Measurements from ENCODE around the gene NDNF. TPM values are rescaled to one million over a fixed set of nuclear protein-coding genes. Genes with fewer than 3 reads are reported as not detected.

NDNF gene
- polyA plus RNA-seq, 1 of the 3 experiments (the other 2 are of a cell fraction) = not detected

DNA sequence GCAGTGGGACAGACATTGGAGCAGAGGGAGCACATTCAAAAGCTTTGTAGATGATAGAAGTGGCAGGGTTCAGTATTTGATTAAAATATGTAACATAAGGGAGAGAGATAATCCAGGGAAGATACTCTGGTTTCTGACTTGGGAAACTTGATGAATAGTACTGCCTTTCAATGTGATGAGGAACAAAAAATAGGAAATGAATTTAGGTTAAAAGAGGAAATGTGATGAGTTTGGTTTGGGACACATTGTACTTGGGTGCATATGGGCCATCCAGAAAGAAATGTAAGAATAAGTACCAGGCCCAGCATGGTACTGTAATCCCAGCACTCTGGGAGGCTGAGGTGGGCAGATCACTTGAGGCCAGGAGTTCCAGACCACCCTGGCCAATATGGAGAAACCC is 20.9 kb upstream of the NDNF start:
- no peaks in the 10 kb centered on the region for H3K27me3 ChIP-seq (ENCODE audit: insufficient read depth)
- no peaks in the 10 kb centered on the region for H3K79me2 ChIP-seq (ENCODE audit: insufficient read depth)
- H3K4me3 ChIP-seq (ENCODE audit: low read depth in 2 of 2, low read length in 1 of 2) = no peak overlapping the region
- H3K27ac ChIP-seq (ENCODE audit: low read depth in 2 of 2, low read length in 1 of 2) = no peak overlapping the region
- H3K9me3 ChIP-seq = no peaks in the 10 kb centered on the region
- POLR2A ChIA-PET = no interaction called here
- no peak overlapping the region for H3K4me2 ChIP-seq
- H3F3A ChIP-seq (replicated peaks; ENCODE audit: insufficient read depth) = no peaks in the 10 kb centered on the region
- DNase-seq = no peak
- TF ChIP-seq RCOR1 (IDR thresholded peaks at IDR 0.05; ENCODE audit: low read length) = no peak
- TF ChIP-seq, protein P1, sequence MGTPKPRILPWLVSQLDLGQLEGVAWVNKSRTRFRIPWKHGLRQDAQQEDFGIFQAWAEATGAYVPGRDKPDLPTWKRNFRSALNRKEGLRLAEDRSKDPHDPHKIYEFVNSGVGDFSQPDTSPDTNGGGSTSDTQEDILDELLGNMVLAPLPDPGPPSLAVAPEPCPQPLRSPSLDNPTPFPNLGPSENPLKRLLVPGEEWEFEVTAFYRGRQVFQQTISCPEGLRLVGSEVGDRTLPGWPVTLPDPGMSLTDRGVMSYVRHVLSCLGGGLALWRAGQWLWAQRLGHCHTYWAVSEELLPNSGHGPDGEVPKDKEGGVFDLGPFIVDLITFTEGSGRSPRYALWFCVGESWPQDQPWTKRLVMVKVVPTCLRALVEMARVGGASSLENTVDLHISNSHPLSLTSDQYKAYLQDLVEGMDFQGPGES (IDR thresholded peaks at IDR 0.05; ENCODE audit: low read depth, low read length) = no peak
- TF ChIP-seq POLR2AphosphoS5 (IDR thresholded peaks at IDR 0.05; ENCODE audit: low read depth, low read length) = no peak
- TF ChIP-seq ELF1 (IDR thresholded peaks at IDR 0.05) = no peak
- TF ChIP-seq FOXJ3 (CRISPR knock-in tag; IDR thresholded peaks at IDR 0.05) = no peak
- no peak for TF ChIP-seq RXRA (IDR thresholded peaks at IDR 0.05; ENCODE audit: borderline replicate concordance, low read depth)
- TF ChIP-seq NRF1 (IDR thresholded peaks at IDR 0.05; ENCODE audit: low read depth, low read length) = no peak
- TF ChIP-seq, protein P2, sequence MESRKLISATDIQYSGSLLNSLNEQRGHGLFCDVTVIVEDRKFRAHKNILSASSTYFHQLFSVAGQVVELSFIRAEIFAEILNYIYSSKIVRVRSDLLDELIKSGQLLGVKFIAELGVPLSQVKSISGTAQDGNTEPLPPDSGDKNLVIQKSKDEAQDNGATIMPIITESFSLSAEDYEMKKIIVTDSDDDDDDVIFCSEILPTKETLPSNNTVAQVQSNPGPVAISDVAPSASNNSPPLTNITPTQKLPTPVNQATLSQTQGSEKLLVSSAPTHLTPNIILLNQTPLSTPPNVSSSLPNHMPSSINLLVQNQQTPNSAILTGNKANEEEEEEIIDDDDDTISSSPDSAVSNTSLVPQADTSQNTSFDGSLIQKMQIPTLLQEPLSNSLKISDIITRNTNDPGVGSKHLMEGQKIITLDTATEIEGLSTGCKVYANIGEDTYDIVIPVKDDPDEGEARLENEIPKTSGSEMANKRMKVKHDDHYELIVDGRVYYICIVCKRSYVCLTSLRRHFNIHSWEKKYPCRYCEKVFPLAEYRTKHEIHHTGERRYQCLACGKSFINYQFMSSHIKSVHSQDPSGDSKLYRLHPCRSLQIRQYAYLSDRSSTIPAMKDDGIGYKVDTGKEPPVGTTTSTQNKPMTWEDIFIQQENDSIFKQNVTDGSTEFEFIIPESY (IDR thresholded peaks at IDR 0.05; ENCODE audit: borderline replicate concordance, low read depth) = no peak
- TF ChIP-seq RAD21 (IDR thresholded peaks at IDR 0.05; ENCODE audit: low read length) = no peak
- no peaks in the 10 kb centered on the region for H3K9me2 ChIP-seq
- no peaks in the 10 kb centered on the region for H3K4me1 ChIP-seq (ENCODE audit: control insufficient read depth in 1 of 2, insufficient read depth in 2 of 2, low read depth in 1 of 2, low read length in 1 of 2)
- H3K36me3 ChIP-seq (replicated peaks in 1 of 2; ENCODE audit: control insufficient read depth in 1 of 2, insufficient read depth in 2 of 2, low read length in 1 of 2) = no peaks in the 10 kb centered on the region
- H2AFZ ChIP-seq (ENCODE audit: low read depth) = no peak overlapping the region
- no peak overlapping the region for H3K9ac ChIP-seq
- CTCF ChIA-PET = no interaction called here
- H4K20me1 ChIP-seq (ENCODE audit: insufficient read depth) = no peaks in the 10 kb centered on the region

DNA sequence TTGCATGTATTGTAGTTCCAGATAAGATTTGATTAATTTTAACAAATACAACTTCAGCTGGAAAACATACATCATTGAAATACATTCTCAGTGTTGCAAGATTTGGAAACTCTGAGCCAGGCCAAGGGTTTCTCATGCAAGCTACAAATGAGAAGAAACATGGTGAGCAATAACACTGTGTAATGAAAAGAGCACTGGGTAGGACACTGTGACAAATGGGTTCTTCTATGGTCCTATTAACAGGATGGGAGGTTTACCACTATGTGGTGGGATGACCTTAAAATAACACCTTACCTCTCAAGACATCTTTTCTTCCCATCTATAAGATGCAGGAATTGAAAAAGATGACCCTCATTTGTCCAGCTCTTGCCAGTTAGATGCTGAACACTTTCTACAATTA is 19.6 kb upstream of the NDNF start:
- no peak overlapping the region for H3K27ac ChIP-seq (ENCODE audit: low read depth in 2 of 2, low read length in 1 of 2)
- no peaks in the 10 kb centered on the region for H3K9me3 ChIP-seq
- H3F3A ChIP-seq (replicated peaks; ENCODE audit: insufficient read depth) = no peaks in the 10 kb centered on the region
- CTCF ChIA-PET = interaction anchor here (1.1 to 1.3 kb wide), 2 partner anchors 936 to 1020 kb away, joined by 3 to 4 read pairs; no protein-coding TSS in a partner anchor
- H3K9ac ChIP-seq = no peak overlapping the region
- no peaks in the 10 kb centered on the region for H3K36me3 ChIP-seq (replicated peaks in 1 of 2; ENCODE audit: control insufficient read depth in 1 of 2, insufficient read depth in 2 of 2, low read length in 1 of 2)
- H2AFZ ChIP-seq (ENCODE audit: low read depth) = no peak overlapping the region
- no peak overlapping the region for H3K4me3 ChIP-seq (ENCODE audit: low read depth in 2 of 2, low read length in 1 of 2)
- no peak overlapping the region for H3K4me2 ChIP-seq
- H3K79me2 ChIP-seq (ENCODE audit: insufficient read depth) = no peaks in the 10 kb centered on the region
- H3K27me3 ChIP-seq (ENCODE audit: insufficient read depth) = no peaks in the 10 kb centered on the region
- POLR2A ChIA-PET = no interaction called here
- no peaks in the 10 kb centered on the region for H4K20me1 ChIP-seq (ENCODE audit: insufficient read depth)
- no peaks in the 10 kb centered on the region for H3K9me2 ChIP-seq
- no peaks in the 10 kb centered on the region for H3K4me1 ChIP-seq (ENCODE audit: control insufficient read depth in 1 of 2, insufficient read depth in 2 of 2, low read depth in 1 of 2, low read length in 1 of 2)
- DNase-seq = no peak
- TF ChIP-seq, protein P3, sequence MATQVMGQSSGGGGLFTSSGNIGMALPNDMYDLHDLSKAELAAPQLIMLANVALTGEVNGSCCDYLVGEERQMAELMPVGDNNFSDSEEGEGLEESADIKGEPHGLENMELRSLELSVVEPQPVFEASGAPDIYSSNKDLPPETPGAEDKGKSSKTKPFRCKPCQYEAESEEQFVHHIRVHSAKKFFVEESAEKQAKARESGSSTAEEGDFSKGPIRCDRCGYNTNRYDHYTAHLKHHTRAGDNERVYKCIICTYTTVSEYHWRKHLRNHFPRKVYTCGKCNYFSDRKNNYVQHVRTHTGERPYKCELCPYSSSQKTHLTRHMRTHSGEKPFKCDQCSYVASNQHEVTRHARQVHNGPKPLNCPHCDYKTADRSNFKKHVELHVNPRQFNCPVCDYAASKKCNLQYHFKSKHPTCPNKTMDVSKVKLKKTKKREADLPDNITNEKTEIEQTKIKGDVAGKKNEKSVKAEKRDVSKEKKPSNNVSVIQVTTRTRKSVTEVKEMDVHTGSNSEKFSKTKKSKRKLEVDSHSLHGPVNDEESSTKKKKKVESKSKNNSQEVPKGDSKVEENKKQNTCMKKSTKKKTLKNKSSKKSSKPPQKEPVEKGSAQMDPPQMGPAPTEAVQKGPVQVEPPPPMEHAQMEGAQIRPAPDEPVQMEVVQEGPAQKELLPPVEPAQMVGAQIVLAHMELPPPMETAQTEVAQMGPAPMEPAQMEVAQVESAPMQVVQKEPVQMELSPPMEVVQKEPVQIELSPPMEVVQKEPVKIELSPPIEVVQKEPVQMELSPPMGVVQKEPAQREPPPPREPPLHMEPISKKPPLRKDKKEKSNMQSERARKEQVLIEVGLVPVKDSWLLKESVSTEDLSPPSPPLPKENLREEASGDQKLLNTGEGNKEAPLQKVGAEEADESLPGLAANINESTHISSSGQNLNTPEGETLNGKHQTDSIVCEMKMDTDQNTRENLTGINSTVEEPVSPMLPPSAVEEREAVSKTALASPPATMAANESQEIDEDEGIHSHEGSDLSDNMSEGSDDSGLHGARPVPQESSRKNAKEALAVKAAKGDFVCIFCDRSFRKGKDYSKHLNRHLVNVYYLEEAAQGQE (IDR thresholded peaks at IDR 0.05; ENCODE audit: low read depth, low read length) = no peak
- TF ChIP-seq YY1 (IDR thresholded peaks at IDR 0.05; ENCODE audit: low read depth) (no peak), NFIC (IDR thresholded peaks at IDR 0.05; ENCODE audit: borderline replicate concordance) (no peak), ELF1 (IDR thresholded peaks at IDR 0.05) (no peak), EP300 (IDR thresholded peaks at IDR 0.05; ENCODE audit: borderline replicate concordance in 1 of 2, low read depth in 1 of 2, low read length in 1 of 2) (no peak), RFX5 (IDR thresholded peaks at IDR 0.05; ENCODE audit: low read length) (no peak), POLR2AphosphoS5 (IDR thresholded peaks at IDR 0.05; ENCODE audit: low read depth, low read length) (no peak), CHD2 (IDR thresholded peaks at IDR 0.05; ENCODE audit: low read length, partially characterized antibody) (no peak), GATA2 (CRISPR knock-in tag; IDR thresholded peaks at IDR 0.05) (no peak), TCF12 (IDR thresholded peaks at IDR 0.05) (no peak), MEF2A (IDR thresholded peaks at IDR 0.05; ENCODE audit: borderline replicate concordance, low read depth) (no peak), MXI1 (IDR thresholded peaks at IDR 0.05; ENCODE audit: low read depth, low read length) (no peak), FOXM1 (IDR thresholded peaks at IDR 0.05; ENCODE audit: low read depth) (no peak), TEAD4 (IDR thresholded peaks at IDR 0.05; ENCODE audit: borderline replicate concordance, insufficient read depth) (no peak), RXRA (IDR thresholded peaks at IDR 0.05; ENCODE audit: borderline replicate concordance, low read depth) (no peak)
- TF ChIP-seq, protein P1 (IDR thresholded peaks at IDR 0.05; ENCODE audit: low read depth, low read length) = no peak
